Activated CD4-positive, CD25-positive, alpha-beta regulatory T cell (primary cell): ENCODE measurements around the gene ERC2.

Experiments used
- DNase-seq, 4 experiments: peaks; one replicate each; lab custom pipeline; 2025; lab: John Stamatoyannopoulos, UW

ERC2 gene

DNA sequence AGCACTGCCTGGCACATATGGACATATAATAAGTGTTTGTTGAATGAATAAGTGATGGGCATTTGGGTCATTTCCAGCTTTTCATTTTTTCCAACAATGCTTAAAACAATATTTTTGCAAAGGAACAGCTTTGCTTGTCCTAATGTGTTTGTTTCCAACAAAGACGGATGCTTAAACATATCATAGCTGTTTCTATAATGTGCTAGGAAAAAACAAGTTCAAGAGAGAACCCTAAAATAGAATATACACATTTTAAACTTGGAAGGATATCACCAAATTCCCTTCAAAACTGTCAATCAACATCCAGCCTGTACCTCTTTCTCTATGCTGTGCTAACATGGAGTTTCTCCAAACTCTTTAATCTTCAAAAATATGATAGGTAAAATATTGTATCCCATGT is 756.6 kb downstream of the ERC2 start:
- DNase-seq, result no peak

DNA sequence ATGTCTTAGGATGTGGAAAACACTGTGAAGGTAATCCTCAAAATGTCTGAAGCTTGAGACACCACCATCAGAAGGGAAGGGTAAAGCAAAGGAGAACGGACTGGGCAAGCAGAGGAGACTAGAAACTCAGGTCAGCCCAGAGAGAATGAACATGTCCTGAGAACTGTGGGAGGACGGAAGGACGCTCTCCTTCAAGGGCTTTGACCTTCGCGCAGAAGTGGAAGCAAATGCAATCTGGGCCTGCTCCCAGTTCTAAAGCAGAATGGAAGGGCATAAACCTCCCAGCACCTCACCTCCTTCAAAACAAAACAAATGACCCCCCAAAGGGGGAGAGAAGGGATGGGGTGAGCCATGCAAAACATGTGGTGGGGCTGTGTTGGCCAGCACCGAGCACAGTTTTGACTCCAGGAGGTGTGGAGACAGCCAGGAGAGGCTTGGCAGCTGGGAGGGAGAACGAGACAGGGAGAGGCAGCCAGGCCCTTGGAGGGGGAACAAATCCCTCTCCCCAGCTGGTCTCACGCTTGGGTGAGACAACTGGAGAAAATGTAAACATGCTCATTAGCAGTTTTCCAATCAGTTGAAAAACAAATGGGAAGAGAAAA is 758.8 kb downstream of the ERC2 start:
- no peak for DNase-seq

DNA sequence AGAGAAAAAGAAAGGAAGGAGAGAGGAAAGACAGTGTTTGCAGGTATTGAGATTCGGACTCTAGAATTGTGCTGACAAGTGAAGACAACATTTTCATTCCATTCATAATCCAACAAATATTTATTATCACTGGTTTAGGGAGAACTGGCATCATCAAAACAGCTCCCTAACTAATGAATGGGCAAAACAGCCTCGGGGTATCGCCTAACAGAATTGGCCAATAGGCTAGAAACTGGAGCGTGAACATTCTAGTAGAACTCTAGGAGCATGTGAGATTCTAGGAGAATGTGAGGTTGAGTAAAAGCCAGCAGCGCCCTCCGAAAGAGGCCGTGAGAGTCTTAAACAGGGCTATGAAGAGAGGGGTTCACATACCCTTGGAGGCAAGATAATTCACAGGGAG is 759.3 kb downstream of the ERC2 start:
- no peak for DNase-seq

DNA sequence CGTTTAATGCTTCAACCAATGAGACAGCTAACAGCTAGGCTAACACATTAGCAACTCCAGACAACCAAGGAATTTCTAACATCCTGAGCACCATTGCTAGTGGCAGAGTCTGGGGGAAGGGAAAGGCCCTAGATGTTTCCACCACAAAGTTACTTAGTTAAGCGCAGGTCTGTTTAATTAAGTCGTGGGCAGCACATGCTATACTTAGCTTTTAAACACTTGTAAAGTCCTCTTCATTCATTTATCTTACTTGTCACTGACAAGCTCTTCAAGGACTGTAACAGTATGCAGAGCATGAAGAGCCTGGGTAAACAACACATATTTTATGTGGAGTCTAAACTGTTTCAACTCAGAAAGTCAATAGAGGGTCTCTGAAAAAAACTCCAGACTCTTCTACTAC is 760.0 kb downstream of the ERC2 start:
- DNase-seq, result no peak

DNA sequence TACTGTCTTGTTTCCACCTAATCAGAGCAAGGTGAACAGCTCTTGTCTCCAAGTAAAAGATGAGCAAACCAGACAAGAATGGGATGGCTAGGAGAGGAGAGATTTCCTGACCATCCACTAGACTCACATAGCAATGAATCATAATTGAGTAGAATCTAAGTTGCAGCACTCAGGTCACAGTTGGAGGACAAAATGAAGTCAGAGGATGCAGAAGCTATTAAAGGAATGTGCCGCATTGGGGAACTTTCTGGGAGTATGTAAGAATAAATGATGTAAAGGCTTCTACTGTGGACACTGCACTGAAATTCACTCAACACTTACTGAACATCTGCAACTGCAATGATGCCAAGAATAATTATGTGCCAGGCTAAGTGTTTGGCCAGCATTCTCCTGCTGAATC is 763.7 kb downstream of the ERC2 start:
- no peak for DNase-seq

DNA sequence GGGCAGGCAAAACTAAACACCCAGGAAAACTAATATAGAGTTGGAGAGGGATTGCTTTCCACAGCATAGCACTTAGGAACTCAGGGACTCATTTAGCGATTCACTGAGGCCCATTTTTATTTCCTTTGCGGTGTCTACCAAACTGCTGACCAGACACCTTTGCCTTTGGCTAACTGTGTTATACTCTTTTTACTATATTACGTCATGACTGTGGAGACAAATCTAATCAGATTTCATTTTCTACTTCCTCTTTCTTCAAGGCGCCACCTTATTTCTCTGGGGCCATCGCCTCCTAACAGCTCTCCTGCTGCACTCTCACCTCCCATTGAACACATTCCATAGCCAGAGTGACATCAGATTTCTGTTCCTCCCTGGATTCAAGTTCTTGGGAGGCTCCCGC is 765.4 kb downstream of the ERC2 start:
- DNase-seq, result no peak

DNA sequence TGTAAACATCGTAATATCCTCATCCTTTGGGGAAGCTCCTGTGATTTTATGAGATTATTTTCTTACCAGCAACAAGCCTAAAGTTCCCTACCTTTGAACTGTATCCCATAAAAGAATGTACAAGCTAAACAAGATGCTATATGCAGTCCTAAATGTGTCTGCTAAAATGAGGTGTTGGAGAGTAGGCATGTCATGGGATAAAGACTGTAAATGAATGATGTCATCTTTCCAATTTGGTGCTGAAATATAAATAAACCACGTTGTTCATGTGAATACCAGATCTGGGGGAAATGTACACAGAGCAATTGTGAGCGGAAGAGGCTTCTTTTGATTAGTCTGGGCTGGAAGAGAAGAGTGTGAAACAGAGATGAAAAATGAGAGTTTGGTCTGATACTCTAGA is 766.3 kb downstream of the ERC2 start:
- DNase-seq, result no peak

DNA sequence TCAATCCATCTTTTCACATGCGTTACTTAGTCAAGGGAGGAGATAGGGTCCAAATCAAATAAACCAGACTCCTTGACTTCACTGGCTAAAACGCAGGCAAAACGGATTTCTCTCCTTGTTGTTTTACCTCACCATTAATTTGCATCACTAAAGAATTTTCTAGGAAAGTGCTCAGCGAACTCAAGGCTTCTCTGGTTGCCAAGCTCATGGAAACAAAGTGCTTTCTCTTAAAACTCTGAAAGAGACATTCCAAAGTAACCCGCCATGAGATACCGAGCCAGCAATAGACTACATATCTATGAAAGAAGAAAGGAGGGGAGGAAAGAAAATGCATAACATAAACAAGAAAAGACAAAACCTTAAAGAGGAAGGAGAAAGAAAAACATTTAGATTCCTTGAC is 769.4 kb downstream of the ERC2 start:
- DNase-seq, result no peak

DNA sequence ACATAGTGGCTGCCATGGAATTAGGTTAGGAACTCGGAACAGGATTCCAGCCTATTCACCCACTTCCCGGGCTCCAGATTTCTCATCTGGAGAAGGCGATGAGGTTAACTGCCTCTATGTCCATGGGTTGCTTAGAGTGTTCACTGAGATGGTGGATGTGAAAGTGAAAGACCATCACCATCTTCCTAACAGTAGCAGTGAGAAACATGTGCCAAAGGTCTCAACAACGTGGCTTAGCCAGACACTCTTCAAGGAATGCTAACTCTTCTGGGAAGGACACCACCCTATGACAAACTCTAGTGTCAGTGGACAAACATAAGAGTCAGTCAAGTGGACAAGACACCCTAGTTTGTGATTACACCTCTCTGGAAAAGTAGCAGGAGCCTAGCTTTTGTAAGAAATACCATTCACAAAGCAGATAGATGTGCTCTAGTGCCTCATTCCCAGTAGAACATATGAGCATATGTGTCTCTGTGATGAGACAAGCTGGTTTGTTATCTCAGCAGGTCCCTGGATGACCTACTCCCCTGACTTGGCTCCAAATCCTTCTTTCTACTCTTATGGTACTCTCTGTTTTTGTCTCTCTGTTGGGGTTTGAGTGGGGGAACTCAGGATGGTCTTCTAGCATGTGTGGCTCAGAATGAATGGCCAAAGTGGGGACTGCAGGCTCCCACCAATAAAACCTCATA is 770.9 kb downstream of the ERC2 start:
- no peak for DNase-seq

DNA sequence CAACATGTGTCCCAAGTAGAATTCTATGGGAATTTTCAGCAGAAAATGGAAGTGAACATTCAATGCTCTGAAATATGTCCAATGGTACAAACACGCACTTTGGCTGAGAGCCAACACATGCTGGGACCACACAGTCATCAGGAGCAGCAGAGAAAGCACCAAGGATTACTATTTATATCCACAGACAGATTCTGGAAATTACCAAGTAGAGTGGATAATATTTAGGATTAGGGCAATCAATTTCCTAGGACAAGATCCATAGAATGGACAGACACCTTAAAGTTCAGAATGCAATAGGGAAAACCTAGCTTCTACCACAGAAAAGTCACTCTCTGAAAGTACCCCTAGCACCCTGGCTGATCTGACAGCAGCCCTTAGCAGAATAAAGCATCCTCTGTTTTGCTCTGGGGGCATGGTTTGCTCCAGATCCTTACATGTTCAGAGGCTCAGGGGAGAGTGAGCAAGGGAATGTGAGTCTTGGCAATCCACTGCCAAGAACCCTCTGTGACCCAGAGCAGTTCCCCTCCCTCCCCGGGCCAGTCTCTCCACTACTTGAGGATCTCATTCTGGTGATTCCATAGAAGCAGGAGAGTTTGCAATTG is 775.2 kb downstream of the ERC2 start:
- no peak for DNase-seq

DNA sequence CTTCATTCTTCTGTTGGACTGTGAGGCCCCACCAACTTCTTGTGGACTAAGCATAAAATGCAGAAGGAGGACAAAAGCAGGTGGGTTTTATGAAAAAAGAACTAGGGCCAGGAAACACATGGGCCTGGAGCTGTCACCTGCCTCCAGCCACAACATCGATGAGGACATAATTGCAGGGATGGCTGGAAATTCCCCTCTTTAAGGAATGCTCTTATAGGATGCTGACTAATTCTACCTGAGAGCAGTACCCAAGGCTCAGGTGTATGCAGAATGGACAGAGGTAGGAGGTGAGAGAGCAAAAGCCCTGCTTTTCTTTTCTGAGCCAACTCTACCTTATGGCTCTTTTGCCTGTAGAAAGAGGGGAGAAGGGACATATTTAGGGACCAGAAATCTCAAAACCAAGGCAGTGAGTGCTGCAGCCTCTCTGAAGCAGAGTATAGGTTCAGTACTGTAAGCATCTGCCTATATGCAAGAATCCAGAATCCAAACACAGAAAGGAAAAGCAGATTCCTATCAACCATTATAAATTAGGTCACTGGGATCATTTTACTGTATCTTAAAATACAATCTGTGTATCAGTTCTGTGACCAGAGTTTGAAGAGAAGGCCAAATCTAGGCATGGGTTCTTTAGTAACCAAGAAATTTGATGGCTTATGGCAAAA is 775.8 kb downstream of the ERC2 start:
- DNase-seq, result no peak

DNA sequence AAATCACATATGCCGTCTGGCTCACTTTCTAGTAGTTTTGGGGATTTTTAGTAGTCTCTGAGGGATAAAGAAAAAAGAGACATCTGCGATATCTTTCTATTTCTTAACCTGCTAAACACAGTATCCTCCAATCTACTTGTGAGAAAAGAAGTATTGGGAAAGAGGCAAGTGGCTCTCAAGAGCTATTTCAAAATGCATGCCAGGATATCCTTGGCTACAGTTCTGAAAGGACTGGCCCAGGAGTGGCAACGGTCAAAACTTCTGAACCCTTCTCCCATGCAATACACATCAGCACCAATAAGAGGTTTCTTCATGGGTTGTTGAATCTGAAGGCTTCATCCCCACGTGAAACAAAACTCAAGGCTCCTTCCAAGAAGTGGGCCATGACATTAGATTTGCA is 777.1 kb downstream of the ERC2 start:
- DNase-seq, result no peak

DNA sequence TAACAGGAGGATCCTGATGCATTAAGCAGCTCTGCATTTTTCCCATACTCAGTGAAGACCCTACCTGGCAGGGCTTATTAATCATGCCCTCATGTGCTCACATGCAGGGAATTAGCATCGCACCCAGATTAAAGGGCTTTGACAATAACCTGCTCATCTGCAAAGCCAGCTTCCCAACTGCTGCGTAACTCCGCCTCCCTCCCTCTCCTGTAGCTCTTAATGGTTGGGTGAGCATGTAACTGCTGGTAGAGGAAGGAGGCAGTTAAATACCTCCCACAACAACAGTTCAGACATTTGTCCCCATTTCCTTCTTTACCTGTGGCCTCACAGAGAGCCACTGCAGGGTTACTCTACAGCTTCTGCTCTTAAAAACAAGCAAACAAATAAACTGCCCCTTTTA is 777.5 kb downstream of the ERC2 start:
- DNase-seq, result no peak

DNA sequence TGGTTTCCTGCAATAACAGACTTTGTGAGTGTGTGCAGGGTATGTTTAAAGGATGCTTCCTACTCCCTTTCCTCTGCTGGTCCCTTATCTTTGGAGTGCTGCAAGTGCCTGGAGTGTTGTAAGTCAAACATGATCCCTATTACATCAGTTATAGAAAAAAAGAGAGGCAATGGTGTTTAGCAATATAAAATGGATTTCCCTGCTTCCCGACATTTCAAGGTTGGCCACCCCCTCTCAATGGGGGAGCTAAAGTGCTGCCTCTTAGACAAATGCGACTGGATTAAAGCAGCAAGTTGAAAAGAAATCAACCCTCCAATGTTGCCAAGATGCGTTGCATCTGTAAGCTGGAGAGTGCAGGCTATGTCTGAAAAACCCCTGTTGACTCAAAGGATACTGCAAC is 778.1 kb downstream of the ERC2 start:
- no peak for DNase-seq

DNA sequence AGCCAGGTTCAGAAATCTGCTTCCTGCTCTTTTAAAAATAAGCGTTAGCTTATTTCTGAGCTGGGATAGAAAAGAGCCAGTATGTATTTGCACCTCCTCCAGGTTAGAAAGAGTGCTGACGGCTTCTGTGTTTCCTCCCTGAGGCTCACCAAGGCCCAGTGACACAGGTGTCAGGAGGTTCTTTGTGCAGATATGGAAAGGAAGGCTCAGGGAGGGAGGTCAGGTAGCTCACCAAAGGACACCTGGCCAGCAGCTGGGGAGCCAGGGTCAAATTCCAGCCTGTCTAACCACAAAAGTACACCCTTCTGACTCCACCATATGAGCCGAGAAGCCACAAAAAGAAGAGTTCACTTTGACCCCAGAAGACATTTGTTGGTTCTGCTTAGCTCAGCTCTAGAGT is 780.1 kb downstream of the ERC2 start:
- no peak for DNase-seq

DNA sequence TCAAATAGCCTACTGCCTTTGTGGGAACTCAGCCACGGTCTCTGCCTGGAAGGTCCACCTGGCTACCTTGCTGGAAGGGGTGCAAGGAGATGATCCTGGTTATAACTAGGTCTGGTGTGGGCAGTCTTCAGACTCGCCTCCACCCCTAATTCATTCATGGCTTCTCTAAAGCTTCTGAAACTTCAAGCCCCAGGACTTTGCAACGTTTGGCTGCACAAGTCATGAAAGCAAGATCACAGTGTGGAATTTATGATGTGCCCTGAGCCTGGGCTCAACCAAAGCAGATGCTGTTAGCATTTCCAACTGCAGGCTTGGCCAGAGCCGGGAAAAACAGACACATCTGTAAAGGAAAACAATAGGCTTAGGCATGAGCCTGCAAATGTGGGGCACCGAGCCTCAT is 780.7 kb downstream of the ERC2 start:
- DNase-seq, result no peak

DNA sequence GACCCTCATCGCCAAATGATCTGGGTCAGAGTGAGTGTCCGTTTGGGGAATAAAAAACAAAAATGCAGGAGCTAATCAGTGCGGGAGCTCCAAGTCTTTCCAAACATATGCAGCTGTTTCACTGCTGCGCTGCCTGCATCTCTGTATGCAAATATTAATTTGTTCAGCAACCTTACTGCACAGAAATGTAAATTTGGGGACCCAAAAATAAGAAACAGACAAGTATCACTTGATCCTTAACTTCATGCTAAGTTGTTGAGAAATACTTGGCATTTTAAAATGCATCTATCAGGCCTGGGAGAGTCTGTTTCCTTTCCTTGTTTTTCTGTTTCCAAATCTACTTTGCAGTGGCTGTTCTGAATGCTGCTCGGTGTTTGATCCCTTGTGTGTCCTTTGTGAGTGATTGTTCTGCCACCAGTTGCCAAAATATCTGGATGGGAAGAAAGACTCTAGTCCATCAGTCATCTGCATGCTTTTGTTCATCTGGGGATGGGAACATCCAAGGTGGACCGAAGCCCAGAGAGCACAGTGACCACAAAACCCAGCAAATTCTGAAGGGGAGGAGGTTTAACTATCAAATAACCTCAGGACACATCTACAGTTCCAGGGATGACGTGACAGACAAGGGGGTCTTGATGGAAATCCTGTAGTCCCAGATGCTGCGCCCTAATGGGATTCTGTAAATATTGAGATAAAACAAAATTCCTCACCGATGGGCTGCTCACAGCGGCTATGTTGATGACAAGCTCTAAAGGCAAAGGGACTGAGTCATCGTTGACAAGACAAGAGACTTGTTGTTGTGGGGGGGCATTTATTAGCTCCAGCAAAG is 781.6 kb downstream of the ERC2 start:
- no peak for DNase-seq

DNA sequence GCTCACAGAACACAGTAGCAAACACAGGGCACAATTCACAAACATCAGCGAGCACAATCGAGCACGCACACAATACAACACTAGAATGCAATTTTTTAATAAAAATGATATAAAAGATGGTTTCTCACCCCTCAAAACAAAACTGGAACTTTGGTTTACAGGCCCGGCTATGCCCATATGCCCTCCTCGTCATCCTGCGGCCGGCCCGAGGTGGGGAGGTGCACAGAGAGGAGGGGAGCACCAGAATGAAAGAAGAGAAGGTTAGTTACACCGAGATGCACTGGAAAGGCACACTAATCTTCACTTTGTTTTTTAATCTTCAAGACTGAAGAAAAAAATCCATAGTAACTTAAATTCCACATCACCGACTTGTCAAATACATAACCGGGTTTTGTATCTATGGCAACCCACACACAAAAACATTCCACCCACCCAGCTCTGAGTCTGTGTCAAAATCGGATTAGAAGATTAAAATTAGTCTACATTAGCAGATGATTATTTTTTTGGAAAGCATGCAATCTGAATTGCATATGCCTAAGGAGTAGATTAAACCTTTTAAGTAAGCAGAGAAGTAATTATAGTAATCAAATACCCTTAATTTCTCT is 784.5 kb downstream of the ERC2 start:
- DNase-seq, result no peak

DNA sequence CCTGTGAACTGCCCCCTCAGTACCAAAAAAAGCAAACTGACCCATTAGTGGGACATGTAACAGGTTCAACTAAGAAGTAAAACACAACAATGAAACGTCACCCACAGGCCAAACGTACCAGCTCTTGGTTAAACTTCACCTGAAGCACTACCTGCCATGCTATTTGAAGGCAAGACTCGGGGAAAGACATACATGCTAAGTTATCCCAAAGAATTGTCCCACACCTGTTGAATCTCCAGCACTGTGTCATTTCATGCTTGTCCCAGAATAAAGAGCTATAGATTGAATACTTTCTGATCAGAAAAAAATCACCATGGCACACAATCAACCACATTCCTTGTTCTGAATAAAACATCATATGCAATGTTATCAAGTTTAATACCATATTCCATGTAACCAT is 785.8 kb downstream of the ERC2 start:
- no peak for DNase-seq

DNA sequence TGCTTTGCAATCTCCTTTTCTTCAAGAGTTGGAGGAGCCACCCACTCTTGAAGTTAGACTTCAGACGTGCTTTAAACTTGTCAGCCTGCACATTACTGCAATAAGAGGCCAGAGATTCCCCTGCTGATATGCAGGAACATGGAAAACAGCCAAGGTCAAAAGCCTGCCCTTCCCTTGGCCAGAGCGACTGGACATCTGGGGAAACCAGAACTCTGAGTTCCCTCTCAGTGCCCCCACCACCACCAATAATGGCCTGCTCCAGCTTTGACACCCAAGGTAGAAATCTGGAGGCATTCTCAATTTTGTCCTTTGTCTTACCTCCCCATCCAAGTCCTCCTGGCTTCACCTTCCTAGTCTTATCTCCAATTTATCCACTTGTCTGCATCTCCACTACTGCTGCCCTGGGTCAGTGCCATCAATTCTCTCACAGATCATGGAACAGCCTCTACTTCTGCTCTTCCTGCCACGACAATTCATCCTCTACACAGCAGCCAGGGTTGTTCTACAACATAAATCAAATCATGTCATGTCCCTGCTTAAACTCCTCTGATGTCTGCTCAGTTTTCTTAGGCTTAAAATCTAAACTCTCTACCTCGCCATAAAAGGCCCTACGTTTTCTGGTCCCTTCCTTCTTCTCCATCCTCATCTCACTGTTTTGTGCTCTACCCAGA is 789.6 kb downstream of the ERC2 start:
- no peak for DNase-seq

DNA sequence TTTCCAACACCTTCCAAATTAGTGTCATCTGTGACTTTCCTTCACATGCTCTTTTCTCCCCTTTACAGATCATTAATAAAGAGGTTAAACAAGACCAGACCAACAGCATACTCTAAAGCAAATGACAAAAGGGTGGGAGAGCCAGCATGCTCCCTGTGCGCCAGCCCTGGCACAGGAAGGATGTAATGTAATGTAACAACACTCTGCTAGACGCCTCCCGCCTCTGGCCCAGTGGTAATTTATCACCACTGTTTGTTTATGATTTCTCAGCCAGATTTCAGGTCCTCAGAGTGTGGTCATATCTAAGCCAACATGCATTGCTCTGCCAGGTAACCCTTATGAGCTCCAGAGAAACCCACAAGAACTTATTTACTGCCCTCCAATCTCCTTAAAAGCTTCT is 791.6 kb downstream of the ERC2 start:
- DNase-seq, result no peak
